Keratinocyte (primary cell): ENCODE data around the gene SMTNL2.

Source experiments
- CTCF ChIP-seq, 3 experiments: IDR thresholded peaks in 1 of 3; conservative IDR thresholded peaks in 1 of 3; optimal IDR thresholded peaks in 1 of 3; 2 replicates in 2 of 3; 3 replicates in 1 of 3; pipeline versions ENCODE3 to v1.5.1; 2011; ENCODE audit warnings: low read length in 3 of 3, mild to moderate bottlenecking in 3 of 3, moderate library complexity in 2 of 3, control low read depth in 1 of 3, inconsistent platforms in 1 of 3; ENCODE audit not compliant: insufficient read depth in 2 of 3; ENCODE audit errors: extremely low read depth in 1 of 3
- EZH2 ChIP-seq: IDR thresholded peaks from one replicate; pipeline ENCODE4 v1.6.1; 2012; ENCODE audit warnings: inconsistent platforms, mild to moderate bottlenecking, low read length, moderate library complexity

DNA sequence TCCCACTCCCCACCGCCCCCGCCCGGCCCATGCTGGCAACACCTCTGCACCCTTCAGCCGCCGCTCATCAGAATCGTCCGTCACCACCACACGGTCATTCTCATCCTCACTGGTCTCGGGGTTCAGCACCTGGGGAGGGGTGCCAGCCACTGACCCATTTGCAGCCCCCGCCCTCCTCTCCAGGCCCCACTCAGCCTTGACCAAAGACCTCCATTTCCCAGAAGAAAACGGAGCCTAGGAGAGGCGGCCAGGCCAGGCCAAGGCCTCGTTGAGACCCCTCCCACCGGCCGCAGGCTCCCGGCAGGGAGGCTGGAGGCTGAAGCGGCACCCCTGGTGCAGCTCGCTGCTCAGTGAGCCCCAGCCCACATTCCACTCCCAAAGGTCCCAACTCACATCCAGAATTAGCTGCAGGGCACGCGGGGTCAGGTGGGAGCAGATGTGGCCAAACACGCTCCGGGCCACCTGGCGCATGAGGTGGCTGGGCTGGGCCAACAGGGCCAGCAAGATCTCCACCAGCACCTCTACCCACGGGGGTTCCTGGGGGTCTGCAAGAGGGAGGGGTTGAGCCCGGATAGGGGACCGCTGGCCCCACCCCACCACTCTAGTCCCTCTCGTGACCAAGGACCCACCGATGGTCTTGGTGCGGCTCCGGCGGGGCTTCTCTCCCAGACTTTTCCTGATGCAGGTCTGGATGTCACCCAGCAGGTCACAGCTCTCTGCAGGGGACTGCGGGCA lies 38.9 kb upstream of the SMTNL2 start:
- TF ChIP-seq CTCF (optimal IDR thresholded peaks at IDR 0.05 in 1 of 3, IDR thresholded peaks at IDR 0.05 in 1 of 3, conservative IDR thresholded peaks at IDR 0.05 in 1 of 3; ENCODE audit: extremely low read depth in 1 of 3, insufficient read depth in 2 of 3, low read length in 3 of 3) (no peak), EZH2 (no peak)
